ENCODE data around the gene PTPRB.

The PTPRB gene

GRCh38 chr12:70592664-70593063, 44.6 kb downstream of the PTPRB start:
- no peak for DNase-seq (ENCODE audit: low read depth in 3 of 3)

- DNase-seq (ENCODE audit: low read depth in 3 of 3): no peak
Observed at GRCh38 chr12:70590549-70591226, 46.5 kb downstream of the PTPRB start.

- peak; percentile 8 to 47 (median 35) for DNase-seq (ENCODE audit: low read depth in 3 of 3)
Observed at GRCh38 chr12:70590051-70590450, 47.2 kb downstream of the PTPRB start.

GRCh38 chr12:70584332-70584731, 52.9 kb downstream of the PTPRB start:
- no peak for DNase-seq (ENCODE audit: low read depth in 3 of 3)

DNA sequence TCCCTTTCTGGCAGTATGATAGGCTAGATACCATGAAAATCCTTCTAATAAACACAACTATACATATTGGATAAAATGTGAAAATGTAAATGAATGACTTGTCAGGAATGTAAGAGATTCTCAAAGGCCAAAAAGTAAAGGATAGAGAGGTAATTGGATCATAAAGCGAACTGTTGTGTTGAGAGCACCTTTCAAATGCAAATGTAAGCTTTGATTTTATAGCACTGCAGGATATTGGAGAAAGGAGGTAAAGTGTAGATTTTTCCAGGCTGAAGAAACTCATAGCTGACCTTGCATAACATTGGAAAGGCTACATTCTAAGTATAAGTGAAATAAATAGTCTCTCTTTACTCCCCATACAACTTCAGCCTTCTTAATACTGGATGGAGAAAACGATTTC, 54.0 kb downstream of the PTPRB start:
- no peak for DNase-seq (ENCODE audit: low read depth in 3 of 3)

GRCh38 chr12:70581208-70581607, 56.0 kb downstream of the PTPRB start:
- no peak for DNase-seq (ENCODE audit: low read depth in 3 of 3)

- no peak for DNase-seq (ENCODE audit: low read depth in 3 of 3)
Observed at GRCh38 chr12:70577283-70577634, 60.0 kb downstream of the PTPRB start.

- no peak for DNase-seq (ENCODE audit: low read depth in 3 of 3)
Observed at GRCh38 chr12:70576341-70577282, 60.6 kb downstream of the PTPRB start.

DNA sequence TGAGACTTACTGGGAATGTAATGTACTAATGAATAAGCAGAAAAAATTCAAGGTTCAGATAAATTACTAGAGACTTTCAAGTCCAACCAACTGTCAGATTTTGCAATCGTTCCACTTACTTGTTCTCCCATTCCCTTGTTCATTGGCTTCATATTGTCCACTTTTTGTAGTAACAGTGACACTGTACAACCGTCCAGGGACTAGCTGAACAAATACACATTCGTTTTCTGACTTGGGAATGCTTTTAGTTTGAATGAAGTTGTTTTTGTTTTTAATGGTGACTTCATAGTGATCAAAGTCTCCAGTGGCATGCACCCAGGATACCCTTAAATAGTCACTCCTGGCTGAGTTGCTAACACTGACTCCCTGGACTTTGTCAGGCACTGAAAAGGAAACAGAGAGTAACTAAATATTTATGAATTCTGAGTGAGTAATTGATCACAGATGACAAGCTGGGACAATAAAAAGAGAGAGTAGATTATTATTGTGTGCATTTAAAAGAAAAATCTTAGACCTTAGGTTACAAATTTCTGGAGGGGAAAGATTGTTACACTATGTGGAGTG, 65.4 kb downstream of the PTPRB start:
- DNase-seq (ENCODE audit: low read depth in 3 of 3): no peak

GRCh38 chr12:70571029-70571428, 66.2 kb downstream of the PTPRB start:
- no peak for DNase-seq (ENCODE audit: low read depth in 3 of 3)

DNA sequence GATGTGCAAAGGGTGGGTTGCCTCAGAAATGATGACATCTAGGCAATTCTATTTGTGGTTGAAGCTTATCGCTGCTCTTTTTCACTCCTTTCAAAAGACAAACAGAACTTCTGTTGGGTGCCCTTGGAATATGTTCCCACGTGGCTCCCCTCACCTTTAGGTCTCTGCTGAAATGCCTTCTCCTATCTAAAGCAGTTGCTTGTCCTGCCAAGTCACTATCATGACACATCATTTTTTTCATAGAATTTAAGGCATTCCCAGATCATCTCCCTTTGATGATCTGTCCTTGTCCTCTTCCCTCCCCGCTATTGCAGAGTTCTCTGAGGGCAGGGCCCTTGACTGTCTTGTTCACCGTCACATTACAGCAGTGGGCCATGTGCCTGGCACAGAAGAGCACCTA, 75.7 kb downstream of the PTPRB start:
- DNase-seq (ENCODE audit: low read depth in 3 of 3): no peak

GRCh38 chr12:70560671-70561070, 76.6 kb downstream of the PTPRB start:
- no peak for DNase-seq (ENCODE audit: low read depth in 3 of 3)

DNA sequence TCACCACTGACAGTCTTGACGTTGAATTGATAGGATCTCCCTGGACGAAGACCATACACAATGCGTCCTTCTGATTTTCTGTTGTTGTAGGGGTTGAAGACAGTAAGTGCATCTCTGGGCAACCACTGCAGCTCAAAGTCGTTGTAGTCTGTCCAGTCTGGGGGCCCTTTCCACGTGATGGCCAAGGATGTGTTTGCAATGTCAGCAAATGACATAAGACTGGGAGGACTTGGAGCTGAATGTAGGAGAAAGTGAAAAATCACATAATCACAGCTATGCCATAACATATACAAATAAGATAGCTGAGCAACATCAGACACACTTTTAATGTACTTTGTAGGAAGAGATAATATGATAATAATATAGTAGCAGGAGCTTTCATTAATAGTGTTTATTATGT, 77.8 kb downstream of the PTPRB start:
- DNase-seq (ENCODE audit: low read depth in 3 of 3): no peak

DNA sequence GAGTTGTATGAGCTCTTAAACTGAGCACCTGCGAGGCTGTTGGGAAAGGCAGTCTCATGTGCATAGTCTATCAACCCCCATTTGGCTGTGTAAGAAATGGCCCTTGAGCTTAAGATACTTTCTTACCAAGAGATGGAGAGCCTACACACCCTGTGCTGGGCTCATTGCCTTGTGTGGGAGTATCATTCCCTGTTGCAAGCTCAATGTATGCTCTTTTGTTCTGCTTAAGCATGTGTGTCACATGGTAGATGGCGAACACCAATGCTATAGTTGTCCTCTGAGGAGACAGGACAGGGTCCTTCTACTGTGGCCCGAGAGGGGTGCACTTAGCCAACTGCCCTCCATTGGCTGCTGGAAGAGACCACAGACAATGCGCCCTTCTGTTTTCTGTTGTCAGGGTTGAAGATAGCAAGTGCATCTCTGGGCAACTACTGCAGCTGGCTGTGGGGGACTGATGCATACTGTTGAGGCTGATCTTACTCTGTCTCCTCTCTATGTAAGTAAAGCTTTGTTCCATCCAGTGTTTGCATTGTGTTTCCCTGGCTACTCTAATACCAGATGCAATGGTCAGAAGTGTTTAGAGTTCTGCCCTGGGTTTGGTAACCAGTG, 79.5 kb downstream of the PTPRB start:
- no peak for DNase-seq (ENCODE audit: low read depth in 3 of 3)

DNA sequence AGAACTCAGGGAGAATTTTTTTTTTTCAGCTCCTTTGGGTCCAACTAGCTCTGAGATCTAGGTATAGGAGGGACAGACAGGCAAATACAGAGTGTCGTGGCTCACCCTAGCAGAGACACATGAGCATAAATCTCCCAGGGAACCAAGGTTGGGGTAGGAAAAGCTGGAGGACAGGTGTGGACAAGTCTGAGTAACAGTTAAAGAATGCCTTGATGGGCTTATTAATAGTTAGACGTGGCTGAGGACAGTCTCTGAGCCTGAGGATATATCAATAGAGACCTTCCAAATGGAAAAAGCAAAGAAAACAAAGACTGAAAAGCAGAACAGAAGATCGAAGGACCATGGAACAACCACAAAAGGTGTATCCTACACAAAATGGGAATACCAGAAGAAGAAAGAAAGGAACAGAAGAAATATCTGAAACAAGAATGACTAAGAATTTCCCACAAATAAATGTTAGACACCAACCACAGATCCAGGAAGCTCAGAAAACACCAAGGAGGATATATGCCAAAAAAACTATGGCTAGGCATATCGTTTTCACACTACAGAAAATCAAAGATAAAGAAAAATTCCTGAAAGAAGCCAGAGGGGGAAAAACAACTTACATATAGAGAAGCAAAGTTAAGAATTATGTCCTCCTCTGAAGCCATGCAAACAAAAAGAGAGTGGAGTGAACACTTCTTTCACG, 80.9 kb downstream of the PTPRB start:
- DNase-seq (ENCODE audit: low read depth in 3 of 3): no peak

DNA sequence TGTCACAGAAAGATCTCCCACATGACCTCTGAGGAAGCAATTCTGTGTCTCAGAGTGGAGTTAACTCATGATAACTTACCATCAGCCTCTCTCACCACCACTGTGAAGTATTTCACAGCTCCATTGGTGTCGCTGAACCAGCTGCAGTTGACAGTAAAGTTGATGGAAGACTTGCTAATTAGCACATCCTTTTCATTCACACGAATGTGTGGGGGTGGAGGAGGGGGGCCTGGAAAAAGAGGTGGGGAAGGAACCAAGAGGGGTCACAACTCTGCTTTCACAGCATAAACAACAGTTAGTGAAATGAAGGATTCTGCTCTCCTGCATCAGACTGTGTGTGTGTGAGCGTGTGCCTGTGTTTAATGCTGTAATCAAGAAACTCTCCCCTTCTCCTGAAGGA, 82.1 kb downstream of the PTPRB start:
- no peak for DNase-seq (ENCODE audit: low read depth in 3 of 3)

DNA sequence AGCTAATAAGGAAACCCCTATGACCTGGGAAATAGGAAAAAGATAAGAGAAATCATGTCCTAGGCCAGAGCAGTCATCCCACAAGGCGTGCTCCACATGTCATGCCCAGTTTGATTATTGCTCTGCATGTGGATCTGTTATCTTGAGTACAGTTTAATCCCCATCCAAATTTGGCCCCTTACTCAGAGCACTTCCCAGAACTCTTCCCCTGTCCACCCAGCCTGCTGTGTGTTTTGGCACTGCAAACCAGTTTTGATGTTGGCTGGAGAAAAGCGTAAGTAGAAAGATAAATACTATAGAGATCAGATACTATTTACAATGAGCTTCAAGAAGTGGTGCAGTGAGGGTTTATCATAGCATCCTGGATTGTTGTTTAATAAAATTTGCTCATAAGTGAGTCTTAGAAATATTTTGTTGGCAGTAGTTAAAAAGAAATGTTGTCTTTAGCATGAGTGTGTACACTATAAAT, 83.8 kb downstream of the PTPRB start:
- no peak for DNase-seq (ENCODE audit: low read depth in 3 of 3)

GRCh38 chr12:70551731-70552130, 85.5 kb downstream of the PTPRB start:
- DNase-seq (ENCODE audit: low read depth in 3 of 3): no peak

- no peak for DNase-seq (ENCODE audit: low read depth in 3 of 3)
Observed at GRCh38 chr12:70550180-70550577, 87.0 kb downstream of the PTPRB start.

GRCh38 chr12:70549340-70550179, 87.7 kb downstream of the PTPRB start:
- no peak for DNase-seq (ENCODE audit: low read depth in 3 of 3)

- DNase-seq (ENCODE audit: low read depth in 3 of 3): no peak
Observed at GRCh38 chr12:70543444-70543843, 93.8 kb downstream of the PTPRB start.
